ENCODE data around the gene ITGB4. TPM values are rescaled to one million over a fixed set of nuclear protein-coding genes. Genes with fewer than 3 reads are reported as not detected.

The ITGB4 gene
- total RNA-seq, 1 experiment from 2014 or later: 5.3 TPM

DNA sequence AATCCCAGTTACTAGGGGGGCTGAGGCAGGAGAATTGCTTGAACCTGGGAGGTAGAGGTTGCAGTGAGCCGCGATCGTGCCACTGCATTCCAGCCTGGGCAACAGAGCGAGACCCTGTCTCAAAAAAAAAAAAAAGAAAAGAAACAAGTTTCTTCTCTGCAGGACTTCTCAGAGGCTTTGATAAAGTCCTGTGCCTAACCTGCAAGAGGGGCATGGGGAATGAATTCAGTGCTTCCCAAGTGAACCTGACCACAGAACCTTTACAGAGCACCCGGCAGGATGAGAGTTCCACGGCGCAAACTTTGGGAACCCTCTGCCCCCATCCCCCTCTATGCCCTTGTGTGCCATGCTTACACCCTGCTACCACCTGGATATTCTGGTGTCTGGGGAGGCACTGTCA is 17.9 kb downstream of the ITGB4 start:
- Histone ChIP-seq H3K18ac (ENCODE audit: insufficient read length, low read depth, low read length) (no peak overlapping the region), H2BK20ac (ENCODE audit: low read depth, low read length, poor library complexity, severe bottlenecking) (no peak overlapping the region), H3K4me2 (ENCODE audit: insufficient read depth, insufficient read length, low read length) (no peak overlapping the region), H3T11ph (ENCODE audit: low read length) (no peak overlapping the region), H2BK12ac (ENCODE audit: insufficient read length, low read depth, low read length) (no peak overlapping the region), H4K20me1 (ENCODE audit: control insufficient read depth, insufficient read depth, insufficient read length) (no peaks in the 10 kb centered on the region), H3K23me2 (ENCODE audit: insufficient read length, low read depth, low read length, poor library complexity, severe bottlenecking) (no peaks in the 10 kb centered on the region), H2BK120ac (ENCODE audit: low read depth, low read length, poor library complexity, severe bottlenecking) (no peak overlapping the region), H3K79me1 (ENCODE audit: insufficient read depth, low read depth, low read length, poor library complexity, severe bottlenecking) (no peaks in the 10 kb centered on the region), H3K14ac (ENCODE audit: insufficient read depth, low read length) (no peak overlapping the region), H4K8ac (replicated peaks; ENCODE audit: insufficient read length, low read depth, low read length) (no peak overlapping the region), H3K56ac (ENCODE audit: insufficient read length, low read depth, low read length) (no peak overlapping the region), H3K27me3 (ENCODE audit: insufficient read depth, low read length) (no peaks in the 10 kb centered on the region), H3K27ac (ENCODE audit: insufficient read length, low read depth, low read length) (no peak overlapping the region), H3K79me2 (ENCODE audit: insufficient read depth, low read length) (no peaks in the 10 kb centered on the region), H2AK5ac (ENCODE audit: insufficient read length, low read length) (no peak overlapping the region), H3K23ac (ENCODE audit: insufficient read length, low read depth, low read length) (no peak overlapping the region), H2AFZ (ENCODE audit: low read length) (no peak overlapping the region), H3K9ac (ENCODE audit: extremely low read depth, insufficient read length, low read length) (no peak overlapping the region), H3K4me1 (ENCODE audit: insufficient read depth, low read length) (no peaks in the 10 kb centered on the region), H3K9me3 (ENCODE audit: control insufficient read depth, low read depth, low read length) (no peaks in the 10 kb centered on the region), H4K5ac (ENCODE audit: insufficient read length, low read depth, low read length) (no peak overlapping the region), H3K4ac (ENCODE audit: low read depth, low read length) (no peak overlapping the region), H4K91ac (ENCODE audit: insufficient read length, low read depth, low read length) (no peak overlapping the region), H2BK5ac (ENCODE audit: insufficient read length, low read length) (no peak overlapping the region), H2BK15ac (ENCODE audit: low read depth, low read length) (no peak overlapping the region)
- DNase-seq: no peak
- TF ChIP-seq, protein P1, sequence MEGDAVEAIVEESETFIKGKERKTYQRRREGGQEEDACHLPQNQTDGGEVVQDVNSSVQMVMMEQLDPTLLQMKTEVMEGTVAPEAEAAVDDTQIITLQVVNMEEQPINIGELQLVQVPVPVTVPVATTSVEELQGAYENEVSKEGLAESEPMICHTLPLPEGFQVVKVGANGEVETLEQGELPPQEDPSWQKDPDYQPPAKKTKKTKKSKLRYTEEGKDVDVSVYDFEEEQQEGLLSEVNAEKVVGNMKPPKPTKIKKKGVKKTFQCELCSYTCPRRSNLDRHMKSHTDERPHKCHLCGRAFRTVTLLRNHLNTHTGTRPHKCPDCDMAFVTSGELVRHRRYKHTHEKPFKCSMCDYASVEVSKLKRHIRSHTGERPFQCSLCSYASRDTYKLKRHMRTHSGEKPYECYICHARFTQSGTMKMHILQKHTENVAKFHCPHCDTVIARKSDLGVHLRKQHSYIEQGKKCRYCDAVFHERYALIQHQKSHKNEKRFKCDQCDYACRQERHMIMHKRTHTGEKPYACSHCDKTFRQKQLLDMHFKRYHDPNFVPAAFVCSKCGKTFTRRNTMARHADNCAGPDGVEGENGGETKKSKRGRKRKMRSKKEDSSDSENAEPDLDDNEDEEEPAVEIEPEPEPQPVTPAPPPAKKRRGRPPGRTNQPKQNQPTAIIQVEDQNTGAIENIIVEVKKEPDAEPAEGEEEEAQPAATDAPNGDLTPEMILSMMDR (conservative IDR thresholded peaks at IDR 0.05): no peak
- H3K36me3 Mint-ChIP-seq (ENCODE audit: insufficient read depth in 1 of 3, low read depth in 3 of 3): no peaks in the 10 kb centered on the region
- WGBS (ENCODE audit: extremely low coverage, insufficient read length, low lambda C conversion rate): no CpG with 5 or more reads among the region's 7 CpGs
- H3K4me1 Mint-ChIP-seq: peaks cover 7% of the 10 kb centered on the region in 2 experiments
- no peaks in the 10 kb centered on the region for H3K27me3 Mint-ChIP-seq (ENCODE audit: low read depth)
- H3K9me3 Mint-ChIP-seq: no peaks in the 10 kb centered on the region
- no peak overlapping the region for H3K4me3 Mint-ChIP-seq
- H3K27ac Mint-ChIP-seq: no peak overlapping the region
